ENCODE data around the gene PDE3B.
"Not testable (repeated sequence)": the region's sequence is repeated elsewhere in the genome, so short reads cannot be mapped to it uniquely, and the experiment has no call there.

- not testable (repeated sequence) for TF ChIP-seq CTCF (IDR thresholded peaks at IDR 0.05 in 2 of 3, conservative IDR thresholded peaks at IDR 0.05 in 1 of 3; ENCODE audit: borderline replicate concordance in 1 of 3, insufficient read depth in 1 of 3, low read depth in 2 of 3, low read length in 2 of 3); REST (IDR thresholded peaks at IDR 0.05; ENCODE audit: low read depth); ELF1 (IDR thresholded peaks at IDR 0.05; ENCODE audit: borderline replicate concordance, low read depth); POLR2A (IDR thresholded peaks at IDR 0.05; ENCODE audit: borderline replicate concordance, extremely low read depth, insufficient read depth, insufficient read length); SRF (IDR thresholded peaks at IDR 0.05; ENCODE audit: low read depth); EZH2phosphoT487 (IDR thresholded peaks at IDR 0.05; ENCODE audit: borderline replicate concordance); MAX (IDR thresholded peaks at IDR 0.05); EZH2 (IDR thresholded peaks at IDR 0.05); ZNF274 (IDR thresholded peaks at IDR 0.05; ENCODE audit: low read depth, low read length); TCF7L2 (IDR thresholded peaks at IDR 0.05; ENCODE audit: borderline replicate concordance, extremely low read depth, insufficient read depth, insufficient read length); CBX3 (IDR thresholded peaks at IDR 0.05; ENCODE audit: low read depth); EGR1 (IDR thresholded peaks at IDR 0.05; ENCODE audit: low read depth); YY1 (IDR thresholded peaks at IDR 0.05; ENCODE audit: extremely low read depth, insufficient replicate concordance, low read depth, low read length); POLR2AphosphoS5 (IDR thresholded peaks at IDR 0.05; ENCODE audit: low read depth, low read length)
Measured at GRCh38 chr11:14667329-14667728, 23.7 kb downstream of the PDE3B start.
